GM10847 (cell line): ENCODE results near the gene INAFM2.

Experiments
- POLR2A ChIP-seq: IDR thresholded peaks from 2 replicates; pipeline ENCODE4 v1.6.1; 2011; ENCODE audit not compliant: insufficient read length; ENCODE audit errors: extremely low read depth

The INAFM2 gene

GRCh38 chr15:40325700-40326099 lies 2.2 kb downstream of the INAFM2 start:
- TF ChIP-seq POLR2A, result no peak

- TF ChIP-seq POLR2A, result no peak
These were observed 4.0 kb downstream of the INAFM2 start for GRCh38 chr15:40327457-40327856.

GRCh38 chr15:40328176-40328575 lies 4.7 kb downstream of the INAFM2 start:
- no peak for TF ChIP-seq POLR2A

GRCh38 chr15:40328751-40329150 lies 5.3 kb downstream of the INAFM2 start:
- no peak for TF ChIP-seq POLR2A

- no peak for TF ChIP-seq POLR2A
These were observed 6.3 kb downstream of the INAFM2 start for GRCh38 chr15:40329804-40330203.

GRCh38 chr15:40330368-40330836 lies 6.9 kb downstream of the INAFM2 start:
- TF ChIP-seq POLR2A, result no peak

GRCh38 chr15:40331026-40331425 lies 7.5 kb downstream of the INAFM2 start:
- TF ChIP-seq POLR2A, result no peak

- no peak for TF ChIP-seq POLR2A
These were observed 8.1 kb downstream of the INAFM2 start for GRCh38 chr15:40331637-40332036.

GRCh38 chr15:40332113-40332781 lies 8.8 kb downstream of the INAFM2 start:
- no peak for TF ChIP-seq POLR2A

- TF ChIP-seq POLR2A, result no peak
These were observed 10.5 kb downstream of the INAFM2 start for GRCh38 chr15:40333922-40334492.

- TF ChIP-seq POLR2A, result no peak
These were observed 11.0 kb downstream of the INAFM2 start for GRCh38 chr15:40334541-40334940.

- no peak for TF ChIP-seq POLR2A
These were observed 11.7 kb downstream of the INAFM2 start for GRCh38 chr15:40334941-40335795.

GRCh38 chr15:40335938-40336743 lies 12.6 kb downstream of the INAFM2 start:
- TF ChIP-seq POLR2A, result no peak

- no peak for TF ChIP-seq POLR2A
These were observed 13.2 kb downstream of the INAFM2 start for GRCh38 chr15:40336744-40337122.

- TF ChIP-seq POLR2A, result no peak
These were observed 14.1 kb downstream of the INAFM2 start for GRCh38 chr15:40337597-40337996.
